Effector memory CD4-positive, alpha-beta T cell (primary cell): ENCODE results near the gene CDK7.

Experiments used
- DNase-seq, 3 donors: peaks; one replicate each; pipeline ENCODE4 v3.0.0-alpha.2; 2020
- H3K27ac ChIP-seq: 2 replicates; pipeline ENCODE4 v1.7.0; 2013; ENCODE audit warnings: mild to moderate bottlenecking, low read length, moderate library complexity; ENCODE audit not compliant: insufficient read depth, poor library complexity, severe bottlenecking
- H3K27me3 ChIP-seq: replicated peaks from 2 replicates; pipeline ENCODE4 v1.7.0; 2013; ENCODE audit warnings: mild to moderate bottlenecking, low read length; ENCODE audit not compliant: insufficient read depth, control insufficient read depth, poor library complexity, severe bottlenecking
- H3K36me3 ChIP-seq: 2 replicates; pipeline ENCODE4 v1.7.0; 2013; ENCODE audit warnings: mild to moderate bottlenecking, low read length, moderate library complexity; ENCODE audit not compliant: control insufficient read depth, insufficient read depth
- H3K4me1 ChIP-seq: 2 replicates; pipeline ENCODE4 v1.7.0; 2013; ENCODE audit warnings: low read length, mild to moderate bottlenecking; ENCODE audit not compliant: control insufficient read depth, insufficient read depth, poor library complexity, severe bottlenecking
- H3K4me3 ChIP-seq: 2 replicates; pipeline ENCODE4 v1.7.0; 2013; ENCODE audit warnings: low read length, low read depth, mild to moderate bottlenecking; ENCODE audit not compliant: insufficient read depth, poor library complexity, severe bottlenecking
- H3K9me3 ChIP-seq: 2 replicates; pipeline ENCODE4 v1.7.0; 2013; ENCODE audit warnings: mild to moderate bottlenecking, low read length, moderate library complexity; ENCODE audit not compliant: control insufficient read depth

The CDK7 gene

GRCh38 chr5:69257577-69257976 lies 22.9 kb downstream of the CDK7 start:
- Histone ChIP-seq H3K36me3 (peaks cover 29% of the 10 kb centered on the region), H3K4me1 (no peaks in the 10 kb centered on the region), H3K27me3 (no peaks in the 10 kb centered on the region), H3K27ac (no peak overlapping the region), H3K9me3 (no peaks in the 10 kb centered on the region), H3K4me3 (no peak overlapping the region)
- no peak for DNase-seq

DNA sequence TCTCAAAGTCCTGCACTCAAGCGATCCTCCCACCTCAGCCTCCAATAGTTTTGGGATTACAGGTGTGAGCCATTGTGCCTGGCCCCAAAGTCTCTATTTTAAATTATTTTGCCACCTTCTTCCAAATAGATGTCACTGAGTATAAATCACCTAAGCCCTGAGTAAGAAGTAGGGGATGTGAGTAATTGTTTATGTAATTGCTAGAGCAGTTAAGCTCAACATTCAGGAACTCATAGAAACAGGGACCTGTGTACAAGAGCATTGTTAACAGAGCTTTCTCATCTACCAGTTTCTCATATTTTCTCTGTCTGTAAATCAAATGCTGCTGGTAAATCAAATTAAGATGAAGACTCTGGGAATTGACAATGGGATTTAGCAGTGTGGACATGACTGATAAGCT lies 26.3 kb downstream of the CDK7 start:
- Histone ChIP-seq H3K27ac (no peak overlapping the region), H3K36me3 (peaks cover 31% of the 10 kb centered on the region), H3K4me1 (no peaks in the 10 kb centered on the region), H3K27me3 (no peaks in the 10 kb centered on the region), H3K4me3 (no peak overlapping the region), H3K9me3 (no peaks in the 10 kb centered on the region)
- no peak for DNase-seq

GRCh38 chr5:69265931-69266330 lies 31.2 kb downstream of the CDK7 start:
- Histone ChIP-seq H3K9me3 (no peaks in the 10 kb centered on the region), H3K36me3 (peaks cover 30% of the 10 kb centered on the region), H3K4me1 (no peaks in the 10 kb centered on the region), H3K4me3 (no peak overlapping the region), H3K27ac (no peak overlapping the region), H3K27me3 (no peaks in the 10 kb centered on the region)
- no peak for DNase-seq

DNA sequence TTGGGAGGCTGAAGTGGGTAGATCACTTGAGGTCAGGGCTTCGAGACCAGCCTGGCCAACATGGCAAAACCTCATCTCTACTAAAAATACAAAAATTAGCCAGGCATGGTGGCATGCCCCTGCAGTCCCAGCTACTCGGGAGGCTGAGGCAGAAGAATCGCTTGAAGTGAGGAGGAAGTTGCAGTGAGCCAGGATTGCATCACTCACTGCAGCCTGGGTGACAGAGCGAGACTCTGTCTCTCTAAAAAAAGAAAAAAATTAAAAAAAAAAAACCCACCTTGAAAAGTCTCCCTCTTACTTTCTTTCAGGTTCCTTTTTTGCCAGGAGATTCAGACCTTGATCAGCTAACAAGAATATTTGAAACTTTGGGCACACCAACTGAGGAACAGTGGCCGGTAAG lies 34.2 kb downstream of the CDK7 start:
- H3K36me3 ChIP-seq: peaks cover 17% of the 10 kb centered on the region

DNA sequence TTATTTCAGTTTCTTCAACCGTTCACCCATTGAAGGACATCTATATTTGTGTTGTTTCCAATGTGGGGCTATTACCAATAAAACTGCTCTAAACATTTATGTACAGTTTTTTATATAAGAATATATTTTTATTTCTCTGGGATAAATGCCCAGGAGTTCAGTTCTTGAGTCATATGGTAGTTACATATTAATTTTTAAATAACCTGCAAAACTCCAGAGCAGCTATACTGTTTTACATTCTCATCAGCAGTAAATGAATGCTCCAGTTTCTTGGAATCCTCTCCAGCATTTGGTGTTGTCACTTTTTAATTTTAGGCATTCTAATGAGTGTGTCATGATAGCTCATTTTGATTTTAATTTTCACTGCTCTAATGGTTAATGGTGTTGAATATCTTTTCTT lies 36.2 kb downstream of the CDK7 start:
- no peaks in the 10 kb centered on the region for H3K9me3 ChIP-seq
- no peaks in the 10 kb centered on the region for H3K4me1 ChIP-seq
- no peak for DNase-seq
- H3K4me3 ChIP-seq: no peak overlapping the region
- no peak overlapping the region for H3K27ac ChIP-seq
- no peaks in the 10 kb centered on the region for H3K27me3 ChIP-seq
- H3K36me3 ChIP-seq: peaks cover 17% of the 10 kb centered on the region

More for the DNA sequence above, 34.2 kb downstream of the CDK7 start:
- Histone ChIP-seq H3K4me3 (no peak overlapping the region), H3K9me3 (no peaks in the 10 kb centered on the region), H3K27me3 (no peaks in the 10 kb centered on the region), H3K27ac (no peak overlapping the region), H3K4me1 (no peaks in the 10 kb centered on the region)
- no peak for DNase-seq

DNA sequence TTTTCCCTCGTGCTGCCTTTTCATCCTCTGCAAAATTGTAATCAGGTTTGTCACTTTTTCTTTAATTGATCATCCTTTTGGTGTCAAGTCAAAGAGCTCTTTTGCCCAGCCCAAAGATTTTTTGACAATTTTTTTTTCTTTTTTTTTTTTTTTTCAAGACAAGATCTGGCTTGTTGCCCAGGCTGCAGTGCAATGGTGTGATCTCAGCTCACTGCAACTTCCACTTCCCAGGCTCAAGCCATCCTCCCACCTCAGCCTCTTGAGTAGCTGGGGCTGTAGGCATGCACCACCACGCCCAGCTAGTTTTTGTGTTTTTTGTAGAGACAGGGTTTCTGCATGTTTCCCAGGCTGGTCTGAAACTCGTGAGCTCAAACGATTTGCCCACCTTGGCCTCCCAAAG lies 36.7 kb downstream of the CDK7 start:
- Histone ChIP-seq H3K9me3 (no peaks in the 10 kb centered on the region), H3K27me3 (no peaks in the 10 kb centered on the region), H3K4me1 (no peaks in the 10 kb centered on the region), H3K36me3 (peaks cover 22% of the 10 kb centered on the region), H3K27ac (no peak overlapping the region), H3K4me3 (no peak overlapping the region)
- DNase-seq: no peak

GRCh38 chr5:69275563-69275962 lies 40.9 kb downstream of the CDK7 start:
- Histone ChIP-seq H3K9me3 (no peaks in the 10 kb centered on the region), H3K36me3 (peaks cover 17% of the 10 kb centered on the region), H3K4me3 (no peak overlapping the region), H3K27me3 (no peaks in the 10 kb centered on the region), H3K27ac (no peak overlapping the region), H3K4me1 (no peaks in the 10 kb centered on the region)
- no peak for DNase-seq

- H3K36me3 ChIP-seq: peaks cover 17% of the 10 kb centered on the region
- H3K27me3 ChIP-seq: no peaks in the 10 kb centered on the region
- H3K9me3 ChIP-seq: no peaks in the 10 kb centered on the region
- DNase-seq: no peak
- H3K27ac ChIP-seq: no peak overlapping the region
- H3K4me1 ChIP-seq: no peaks in the 10 kb centered on the region
- H3K4me3 ChIP-seq: no peak overlapping the region
Measured at GRCh38 chr5:69276422-69277174, 41.9 kb downstream of the CDK7 start.

DNA sequence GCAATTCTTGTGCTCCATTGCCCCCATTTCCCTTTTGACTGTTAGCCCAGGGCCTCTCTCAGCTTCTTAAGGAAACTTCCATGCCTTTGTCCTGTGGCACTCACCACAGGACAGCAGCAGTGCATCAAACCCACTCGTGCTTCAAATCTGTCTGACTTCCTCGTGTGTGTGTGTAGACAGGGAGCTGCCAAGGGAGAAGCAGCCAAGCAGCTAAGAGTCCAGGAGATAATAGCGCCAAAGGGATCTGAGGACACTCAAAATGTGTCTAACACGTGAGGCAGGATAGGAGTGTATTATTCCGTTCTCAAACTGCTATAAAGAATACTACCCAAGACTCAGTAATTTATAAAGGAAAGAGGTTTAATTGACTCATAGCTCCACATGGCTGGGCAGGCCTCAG lies 44.8 kb downstream of the CDK7 start:
- H3K27ac ChIP-seq: no peak overlapping the region
- no peak for DNase-seq
- H3K4me1 ChIP-seq: no peaks in the 10 kb centered on the region
- H3K4me3 ChIP-seq: no peak overlapping the region
- no peaks in the 10 kb centered on the region for H3K27me3 ChIP-seq
- peaks cover 17% of the 10 kb centered on the region for H3K36me3 ChIP-seq
- H3K9me3 ChIP-seq: no peaks in the 10 kb centered on the region

DNA sequence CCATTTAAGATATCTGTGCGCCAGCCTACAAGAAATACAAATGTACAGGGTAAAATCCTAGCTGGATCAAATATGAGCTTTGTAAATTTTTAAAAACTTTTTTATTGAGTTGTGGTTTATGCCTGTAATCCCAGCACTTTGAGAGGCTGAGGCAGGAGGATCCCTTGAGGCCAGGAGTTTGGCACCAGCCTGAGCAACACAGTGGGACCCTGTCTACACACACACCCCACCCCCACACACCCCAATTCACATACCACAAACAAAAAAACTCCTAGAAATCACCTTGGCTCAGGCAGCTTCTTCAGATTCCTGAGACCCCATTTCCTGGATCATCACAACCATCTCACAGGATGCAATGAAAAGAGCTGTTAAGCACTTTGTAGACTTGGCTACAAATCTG lies 46.4 kb downstream of the CDK7 start:
- H3K4me1 ChIP-seq: no peaks in the 10 kb centered on the region
- no peak overlapping the region for H3K4me3 ChIP-seq
- H3K27ac ChIP-seq: no peak overlapping the region
- no peak for DNase-seq
- H3K27me3 ChIP-seq: no peaks in the 10 kb centered on the region
- no peaks in the 10 kb centered on the region for H3K9me3 ChIP-seq
- peaks cover 15% of the 10 kb centered on the region for H3K36me3 ChIP-seq
